ENCODE results near the gene NFYC. TPM values are rescaled to one million over a fixed set of nuclear protein-coding genes. Genes with fewer than 3 reads are reported as not detected.
A peak's percentile ranks its signal among the peaks of the same experiment; 100 is the strongest.

The NFYC gene
- total RNA-seq, 6 donors from 2014 or later, result 40.0 to 73.3 (median 50.9) TPM

- no peaks in the 10 kb centered on the region for H3K9me3 ChIP-seq
- 53 to 57% methylated on average over 3 of the region's 3 CpGs for WGBS, 2 donors
- TF ChIP-seq EP300 (IDR thresholded peaks at IDR 0.05) (no peak), POLR2A (IDR thresholded peaks at IDR 0.05) (no peak), CTCF (IDR thresholded peaks at IDR 0.05) (no peak), POLR2AphosphoS5 (IDR thresholded peaks at IDR 0.05) (no peak)
- DNase-seq, result no peak
- H3K27ac ChIP-seq, result no peak overlapping the region
- no peaks in the 10 kb centered on the region for H3K36me3 ChIP-seq
- H3K4me3 ChIP-seq, result no peak overlapping the region
- ATAC-seq (ENCODE audit: low FRiP score in 2 of 2), result no peak
- no peaks in the 10 kb centered on the region for H3K27me3 ChIP-seq
- no peaks in the 10 kb centered on the region for H3K4me1 ChIP-seq
These were observed 116.5 kb downstream of the NFYC start for GRCh38 chr1:40808002-40808401.

- Histone ChIP-seq H3K4me1 (no peaks in the 10 kb centered on the region), H3K27me3 (no peaks in the 10 kb centered on the region), H3K4me3 (no peak overlapping the region), H3K9me3 (no peaks in the 10 kb centered on the region), H3K36me3 (no peaks in the 10 kb centered on the region), H3K27ac (no peak overlapping the region)
- ATAC-seq (ENCODE audit: low FRiP score in 2 of 2) (no peak), DNase-seq (no peak)
- TF ChIP-seq EP300 (IDR thresholded peaks at IDR 0.05), result no peak
- TF ChIP-seq POLR2AphosphoS5 (IDR thresholded peaks at IDR 0.05), result no peak
- TF ChIP-seq POLR2A (IDR thresholded peaks at IDR 0.05), result no peak
- no peak for TF ChIP-seq CTCF (IDR thresholded peaks at IDR 0.05)
- 76 to 89% methylated on average over 3 of the region's 3 CpGs for WGBS, 2 donors
These were observed 116.9 kb downstream of the NFYC start for GRCh38 chr1:40808444-40808843.

- Histone ChIP-seq H3K27ac (no peak overlapping the region), H3K36me3 (no peaks in the 10 kb centered on the region), H3K4me1 (no peaks in the 10 kb centered on the region), H3K4me3 (no peak overlapping the region), H3K27me3 (no peaks in the 10 kb centered on the region), H3K9me3 (no peaks in the 10 kb centered on the region)
- TF ChIP-seq EP300 (IDR thresholded peaks at IDR 0.05), result no peak
- no peak for TF ChIP-seq POLR2AphosphoS5 (IDR thresholded peaks at IDR 0.05)
- no peak for TF ChIP-seq POLR2A (IDR thresholded peaks at IDR 0.05)
- TF ChIP-seq CTCF (IDR thresholded peaks at IDR 0.05), result no peak
- WGBS, 2 donors, result 77 to 79% methylated on average over 6 of the region's 6 CpGs
- ATAC-seq (ENCODE audit: low FRiP score in 2 of 2) (peak in 1 of 2 donors; percentile 3), DNase-seq (no peak)
These were observed 117.4 kb downstream of the NFYC start for GRCh38 chr1:40808909-40809308.

- H3K27me3 ChIP-seq, result no peaks in the 10 kb centered on the region
- no peaks in the 10 kb centered on the region for H3K4me1 ChIP-seq
- no peak for TF ChIP-seq POLR2AphosphoS5 (IDR thresholded peaks at IDR 0.05)
- no peak for TF ChIP-seq CTCF (IDR thresholded peaks at IDR 0.05)
- TF ChIP-seq EP300 (IDR thresholded peaks at IDR 0.05), result no peak
- TF ChIP-seq POLR2A (IDR thresholded peaks at IDR 0.05), result no peak
- H3K27ac ChIP-seq, result no peak overlapping the region
- H3K4me3 ChIP-seq, result no peak overlapping the region
- DNase-seq (no peak), ATAC-seq (ENCODE audit: low FRiP score in 2 of 2) (no peak)
- WGBS, 2 donors, result 87 to 89% methylated on average over 5 of the region's 5 CpGs
- H3K9me3 ChIP-seq, result no peaks in the 10 kb centered on the region
- no peaks in the 10 kb centered on the region for H3K36me3 ChIP-seq
These were observed 119.4 kb downstream of the NFYC start for GRCh38 chr1:40810927-40811326.

- 72 to 77% methylated on average over 9 of the region's 9 CpGs for WGBS, 2 donors
- no peak overlapping the region for H3K27ac ChIP-seq
These were observed 123.9 kb downstream of the NFYC start for GRCh38 chr1:40815420-40815819.

More at GRCh38 chr1:40815420-40815819, 123.9 kb downstream of the NFYC start:
- H3K27me3 ChIP-seq, result peaks cover 0 to 9% (median 0%) of the 10 kb centered on the region in 4 donors
- TF ChIP-seq POLR2AphosphoS5 (IDR thresholded peaks at IDR 0.05) (no peak), CTCF (IDR thresholded peaks at IDR 0.05) (no peak), EP300 (IDR thresholded peaks at IDR 0.05) (no peak), POLR2A (IDR thresholded peaks at IDR 0.05) (no peak)
- peaks cover 4 to 16% (median 11%) of the 10 kb centered on the region in 4 donors for H3K4me1 ChIP-seq
- DNase-seq, result no peak
- no peaks in the 10 kb centered on the region for H3K36me3 ChIP-seq
- ATAC-seq (ENCODE audit: low FRiP score in 2 of 2), result no peak
- H3K9me3 ChIP-seq, result no peaks in the 10 kb centered on the region
- H3K4me3 ChIP-seq, result no peak overlapping the region
